Panc1 (cell line): ENCODE results near the gene ROBO2.

Source experiments
- POLR2AphosphoS5 ChIP-seq: IDR thresholded peaks from 2 replicates; pipeline ENCODE4 v1.6.1; 2012; ENCODE audit warnings: mild to moderate bottlenecking, low read depth, low read length, moderate library complexity
- TCF7L2 ChIP-seq: IDR thresholded peaks from 2 replicates; pipeline ENCODE4 v1.6.1; 2011; ENCODE audit warnings: mild to moderate bottlenecking, low read depth, low read length, inconsistent platforms
- TF ChIP-seq, protein P1 (sequence below): fragments of 450-650 bp; IDR thresholded peaks from 2 replicates; pipeline ENCODE4 v1.5.1; 2017; ENCODE audit warnings: mild to moderate bottlenecking
- TF ChIP-seq, protein P2 (sequence below), 2 experiments: IDR thresholded peaks; 2 replicates each; pipeline ENCODE4 v1.6.1; 2011 to 2012; ENCODE audit warnings: low read depth in 2 of 2, control low read depth in 1 of 2, low read length in 1 of 2, mild to moderate bottlenecking in 1 of 2, moderate library complexity in 1 of 2; ENCODE audit not compliant: insufficient read depth in 1 of 2

DNA sequence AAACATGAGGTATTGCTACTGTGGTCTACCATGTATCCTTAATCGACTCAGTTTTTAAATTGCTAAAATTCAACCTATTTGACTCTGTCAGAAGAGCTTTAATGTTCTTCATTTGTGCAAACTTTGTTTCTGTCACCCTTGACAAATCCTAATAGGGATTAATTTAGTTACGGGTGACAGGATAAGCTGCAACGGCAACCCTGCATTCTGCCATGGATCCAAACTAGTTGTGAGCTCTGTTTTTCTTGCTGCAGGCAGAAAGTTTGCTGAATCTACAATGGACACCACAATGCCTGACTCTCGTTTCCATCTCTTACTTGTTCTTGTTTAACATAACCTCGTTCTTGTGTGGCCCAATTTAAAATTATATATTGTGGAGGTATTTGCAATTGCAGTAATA is 352.3 kb downstream of the ROBO2 start:
- TF ChIP-seq, protein P1, sequence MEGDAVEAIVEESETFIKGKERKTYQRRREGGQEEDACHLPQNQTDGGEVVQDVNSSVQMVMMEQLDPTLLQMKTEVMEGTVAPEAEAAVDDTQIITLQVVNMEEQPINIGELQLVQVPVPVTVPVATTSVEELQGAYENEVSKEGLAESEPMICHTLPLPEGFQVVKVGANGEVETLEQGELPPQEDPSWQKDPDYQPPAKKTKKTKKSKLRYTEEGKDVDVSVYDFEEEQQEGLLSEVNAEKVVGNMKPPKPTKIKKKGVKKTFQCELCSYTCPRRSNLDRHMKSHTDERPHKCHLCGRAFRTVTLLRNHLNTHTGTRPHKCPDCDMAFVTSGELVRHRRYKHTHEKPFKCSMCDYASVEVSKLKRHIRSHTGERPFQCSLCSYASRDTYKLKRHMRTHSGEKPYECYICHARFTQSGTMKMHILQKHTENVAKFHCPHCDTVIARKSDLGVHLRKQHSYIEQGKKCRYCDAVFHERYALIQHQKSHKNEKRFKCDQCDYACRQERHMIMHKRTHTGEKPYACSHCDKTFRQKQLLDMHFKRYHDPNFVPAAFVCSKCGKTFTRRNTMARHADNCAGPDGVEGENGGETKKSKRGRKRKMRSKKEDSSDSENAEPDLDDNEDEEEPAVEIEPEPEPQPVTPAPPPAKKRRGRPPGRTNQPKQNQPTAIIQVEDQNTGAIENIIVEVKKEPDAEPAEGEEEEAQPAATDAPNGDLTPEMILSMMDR: no peak
- TF ChIP-seq, protein P2, sequence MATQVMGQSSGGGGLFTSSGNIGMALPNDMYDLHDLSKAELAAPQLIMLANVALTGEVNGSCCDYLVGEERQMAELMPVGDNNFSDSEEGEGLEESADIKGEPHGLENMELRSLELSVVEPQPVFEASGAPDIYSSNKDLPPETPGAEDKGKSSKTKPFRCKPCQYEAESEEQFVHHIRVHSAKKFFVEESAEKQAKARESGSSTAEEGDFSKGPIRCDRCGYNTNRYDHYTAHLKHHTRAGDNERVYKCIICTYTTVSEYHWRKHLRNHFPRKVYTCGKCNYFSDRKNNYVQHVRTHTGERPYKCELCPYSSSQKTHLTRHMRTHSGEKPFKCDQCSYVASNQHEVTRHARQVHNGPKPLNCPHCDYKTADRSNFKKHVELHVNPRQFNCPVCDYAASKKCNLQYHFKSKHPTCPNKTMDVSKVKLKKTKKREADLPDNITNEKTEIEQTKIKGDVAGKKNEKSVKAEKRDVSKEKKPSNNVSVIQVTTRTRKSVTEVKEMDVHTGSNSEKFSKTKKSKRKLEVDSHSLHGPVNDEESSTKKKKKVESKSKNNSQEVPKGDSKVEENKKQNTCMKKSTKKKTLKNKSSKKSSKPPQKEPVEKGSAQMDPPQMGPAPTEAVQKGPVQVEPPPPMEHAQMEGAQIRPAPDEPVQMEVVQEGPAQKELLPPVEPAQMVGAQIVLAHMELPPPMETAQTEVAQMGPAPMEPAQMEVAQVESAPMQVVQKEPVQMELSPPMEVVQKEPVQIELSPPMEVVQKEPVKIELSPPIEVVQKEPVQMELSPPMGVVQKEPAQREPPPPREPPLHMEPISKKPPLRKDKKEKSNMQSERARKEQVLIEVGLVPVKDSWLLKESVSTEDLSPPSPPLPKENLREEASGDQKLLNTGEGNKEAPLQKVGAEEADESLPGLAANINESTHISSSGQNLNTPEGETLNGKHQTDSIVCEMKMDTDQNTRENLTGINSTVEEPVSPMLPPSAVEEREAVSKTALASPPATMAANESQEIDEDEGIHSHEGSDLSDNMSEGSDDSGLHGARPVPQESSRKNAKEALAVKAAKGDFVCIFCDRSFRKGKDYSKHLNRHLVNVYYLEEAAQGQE (IDR thresholded peaks at IDR 0.05; ENCODE audit: insufficient read depth in 1 of 2, low read depth in 2 of 2, low read length in 1 of 2): no peak
- TF ChIP-seq POLR2AphosphoS5 (no peak), TCF7L2 (no peak)
